Iris pigment epithelial cell (primary cell): ENCODE results near the gene RHBG.
"Not testable (repeated sequence)": the region's sequence is repeated elsewhere in the genome, so short reads cannot be mapped to it uniquely, and the experiment has no call there.

Experiments used
- DNase-seq: peaks from one replicate; pipeline ENCODE4 v3.0.0-alpha.2; 2011; ENCODE audit warnings: low read depth

The RHBG gene, protein sequence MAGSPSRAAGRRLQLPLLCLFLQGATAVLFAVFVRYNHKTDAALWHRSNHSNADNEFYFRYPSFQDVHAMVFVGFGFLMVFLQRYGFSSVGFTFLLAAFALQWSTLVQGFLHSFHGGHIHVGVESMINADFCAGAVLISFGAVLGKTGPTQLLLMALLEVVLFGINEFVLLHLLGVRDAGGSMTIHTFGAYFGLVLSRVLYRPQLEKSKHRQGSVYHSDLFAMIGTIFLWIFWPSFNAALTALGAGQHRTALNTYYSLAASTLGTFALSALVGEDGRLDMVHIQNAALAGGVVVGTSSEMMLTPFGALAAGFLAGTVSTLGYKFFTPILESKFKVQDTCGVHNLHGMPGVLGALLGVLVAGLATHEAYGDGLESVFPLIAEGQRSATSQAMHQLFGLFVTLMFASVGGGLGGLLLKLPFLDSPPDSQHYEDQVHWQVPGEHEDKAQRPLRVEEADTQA

DNA sequence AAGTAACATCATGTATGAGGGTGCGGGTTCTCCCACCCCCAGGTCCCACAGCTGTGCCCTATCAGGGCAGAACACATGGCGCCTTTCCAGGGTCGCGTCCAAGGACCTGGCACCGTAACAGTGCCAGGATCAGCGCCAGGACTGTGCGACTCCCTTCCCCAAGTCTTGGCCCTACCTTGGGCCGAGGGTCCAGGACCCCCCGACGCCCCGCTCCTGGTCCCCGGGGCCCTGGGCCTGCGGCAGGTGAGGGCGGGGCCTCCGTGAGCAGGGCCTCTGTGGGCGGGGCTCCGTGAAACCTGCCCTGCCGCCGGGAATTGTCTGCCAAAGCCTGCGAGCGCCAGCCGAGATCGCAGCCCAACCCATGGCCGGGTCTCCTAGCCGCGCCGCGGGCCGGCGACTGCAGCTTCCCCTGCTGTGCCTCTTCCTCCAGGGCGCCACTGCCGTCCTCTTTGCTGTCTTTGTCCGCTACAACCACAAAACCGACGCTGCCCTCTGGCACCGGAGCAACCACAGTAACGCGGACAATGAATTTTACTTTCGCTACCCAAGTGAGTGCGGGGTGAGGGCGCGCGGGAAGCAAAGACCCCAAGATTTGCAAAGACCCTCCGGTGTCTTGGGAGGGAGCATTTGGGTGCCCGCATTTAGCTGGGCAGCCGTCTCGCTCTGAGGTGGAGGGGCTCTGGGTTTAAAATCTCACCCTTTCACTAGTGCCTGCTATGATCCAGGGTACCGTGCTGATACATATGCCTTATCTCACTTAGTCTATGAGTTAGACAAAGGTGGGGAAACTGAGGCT is at the start of gene RHBG:
RHBG (plus strand) TSS at position 323 of the 796 bp plus-strand sequence; CDS start at position 362, 39 bp downstream.
- peak; percentile 10 for DNase-seq

DNA sequence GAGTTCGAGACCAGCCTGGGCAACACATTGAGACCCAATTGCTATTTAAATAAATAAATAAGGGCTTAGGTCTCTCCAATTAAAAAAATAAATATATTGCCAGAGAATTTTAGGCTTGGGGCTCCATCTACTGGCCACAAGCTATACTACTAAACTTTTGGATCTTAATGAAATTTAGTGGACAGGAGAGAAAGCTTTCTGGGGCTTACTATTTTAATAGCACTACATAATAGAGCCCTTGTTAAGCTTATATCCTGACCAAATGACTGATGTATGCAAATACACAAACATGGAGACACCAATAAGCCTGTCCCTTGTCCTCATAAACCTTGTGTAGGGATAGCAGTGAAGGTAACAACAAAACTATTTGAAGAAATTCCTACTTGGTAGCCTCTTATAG is 49.3 kb upstream of the RHBG start:
- DNase-seq: peak; percentile 27

DNA sequence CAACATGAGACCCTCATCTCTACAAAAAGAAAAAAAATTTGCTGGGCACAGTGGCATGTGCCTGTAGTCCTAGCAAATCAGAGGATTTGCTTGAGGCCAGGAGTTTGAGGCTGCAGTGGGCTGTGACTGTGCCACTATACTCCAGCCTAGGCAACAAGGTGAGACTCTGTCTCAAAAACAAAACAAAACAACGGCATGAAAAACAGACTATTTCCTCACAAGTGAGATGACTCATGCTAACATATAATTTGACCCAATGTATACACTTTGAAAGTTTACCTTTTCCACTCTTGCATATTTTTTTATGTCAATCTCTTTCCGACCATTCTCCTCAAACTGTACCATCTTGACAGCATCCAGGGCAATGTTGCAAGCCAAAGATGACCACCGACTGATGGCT is 48.5 kb upstream of the RHBG start:
- peak; percentile 38 for DNase-seq

DNA sequence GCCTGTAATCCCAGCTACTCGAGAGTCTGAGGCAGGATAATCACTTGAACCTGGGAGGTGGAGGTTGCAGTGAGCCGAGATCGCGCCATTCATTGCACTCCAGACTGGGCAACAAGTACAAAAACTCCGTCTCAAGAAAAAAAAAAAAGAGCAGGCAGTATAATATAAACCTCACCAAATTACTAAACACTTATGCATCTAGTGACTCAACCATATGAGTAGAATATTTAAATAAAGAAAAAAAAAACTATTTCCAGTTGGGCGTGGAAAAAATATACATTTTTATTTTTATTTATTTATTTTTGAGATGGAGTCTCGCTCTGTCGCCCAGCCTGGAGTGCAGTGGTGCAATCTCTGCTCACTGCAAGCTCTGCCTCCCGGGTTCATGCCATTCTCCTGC is 45.8 kb upstream of the RHBG start:
- DNase-seq: peak; percentile 64

DNA sequence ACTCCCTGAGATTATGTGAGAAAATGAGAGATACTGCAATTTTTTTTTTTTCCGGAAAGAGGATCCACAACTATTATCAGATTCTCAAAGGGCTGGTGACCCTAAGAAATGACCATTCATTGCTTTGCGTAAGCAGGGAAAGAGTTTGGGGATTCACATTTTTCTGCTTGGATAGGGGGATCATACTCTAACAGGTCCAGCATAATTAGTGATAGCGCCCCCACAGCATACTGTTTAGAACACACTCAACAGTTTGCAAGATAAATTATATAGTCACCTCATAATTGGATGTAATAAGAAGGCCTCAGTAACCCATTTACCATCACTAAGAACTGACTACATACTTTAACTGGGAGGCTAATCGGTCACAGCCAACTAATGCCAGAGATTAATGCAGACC is 32.8 kb upstream of the RHBG start:
- DNase-seq: no peak

DNA sequence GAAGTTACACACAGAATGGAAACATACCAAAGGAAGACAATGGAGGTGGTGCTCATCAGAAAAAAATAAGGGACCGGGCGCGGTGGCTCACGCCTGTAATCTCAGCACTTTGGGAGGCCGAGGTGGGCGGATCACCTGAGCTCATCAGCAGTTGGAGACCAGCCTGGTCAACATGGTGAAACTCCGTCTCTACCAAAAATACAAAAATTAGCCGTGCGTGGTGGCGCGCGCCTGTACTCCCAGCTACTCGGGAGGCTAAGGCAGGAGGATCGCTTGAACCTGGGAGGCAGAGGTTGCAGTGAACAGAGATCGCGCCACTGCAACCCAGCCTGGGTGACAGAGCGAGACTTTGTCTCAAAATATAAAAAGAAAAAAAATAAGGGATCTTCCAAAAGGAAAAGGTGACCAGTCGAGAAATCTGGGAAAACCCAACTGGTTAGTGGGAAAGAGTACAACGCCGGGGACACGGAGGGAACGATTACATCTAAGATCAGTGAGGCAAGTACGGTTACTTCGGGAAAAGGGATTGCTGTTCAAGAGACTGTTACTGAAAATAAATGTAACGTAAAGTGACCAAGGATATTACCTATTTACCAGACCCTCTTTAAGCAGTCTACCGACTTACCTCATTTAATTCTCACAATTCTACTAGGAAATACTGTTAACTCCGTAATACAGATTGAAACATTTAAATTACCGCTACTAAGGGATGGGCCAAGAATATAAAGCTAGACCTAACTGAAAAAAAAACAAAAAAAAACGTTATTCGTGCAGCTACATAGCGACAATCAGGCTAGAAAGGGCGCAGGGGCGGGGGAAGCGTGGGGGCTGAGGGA is 31.7 kb upstream of the RHBG start:
- no peak for DNase-seq

DNA sequence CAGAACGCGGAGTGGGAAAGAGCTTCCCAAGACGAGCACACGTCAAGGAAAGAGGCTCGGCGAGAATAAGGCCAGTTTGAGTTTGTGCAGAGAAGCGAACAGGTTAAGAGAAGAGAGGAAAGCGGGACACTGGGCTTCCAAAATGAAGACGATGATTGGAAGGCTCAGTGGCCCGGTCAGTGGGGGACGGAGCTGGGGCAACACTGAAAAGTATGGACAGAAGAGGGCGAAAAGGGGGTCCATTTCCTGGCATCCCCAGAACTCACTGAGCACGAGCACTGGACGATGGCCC is 31.2 kb upstream of the RHBG start:
- no peak for DNase-seq

DNA sequence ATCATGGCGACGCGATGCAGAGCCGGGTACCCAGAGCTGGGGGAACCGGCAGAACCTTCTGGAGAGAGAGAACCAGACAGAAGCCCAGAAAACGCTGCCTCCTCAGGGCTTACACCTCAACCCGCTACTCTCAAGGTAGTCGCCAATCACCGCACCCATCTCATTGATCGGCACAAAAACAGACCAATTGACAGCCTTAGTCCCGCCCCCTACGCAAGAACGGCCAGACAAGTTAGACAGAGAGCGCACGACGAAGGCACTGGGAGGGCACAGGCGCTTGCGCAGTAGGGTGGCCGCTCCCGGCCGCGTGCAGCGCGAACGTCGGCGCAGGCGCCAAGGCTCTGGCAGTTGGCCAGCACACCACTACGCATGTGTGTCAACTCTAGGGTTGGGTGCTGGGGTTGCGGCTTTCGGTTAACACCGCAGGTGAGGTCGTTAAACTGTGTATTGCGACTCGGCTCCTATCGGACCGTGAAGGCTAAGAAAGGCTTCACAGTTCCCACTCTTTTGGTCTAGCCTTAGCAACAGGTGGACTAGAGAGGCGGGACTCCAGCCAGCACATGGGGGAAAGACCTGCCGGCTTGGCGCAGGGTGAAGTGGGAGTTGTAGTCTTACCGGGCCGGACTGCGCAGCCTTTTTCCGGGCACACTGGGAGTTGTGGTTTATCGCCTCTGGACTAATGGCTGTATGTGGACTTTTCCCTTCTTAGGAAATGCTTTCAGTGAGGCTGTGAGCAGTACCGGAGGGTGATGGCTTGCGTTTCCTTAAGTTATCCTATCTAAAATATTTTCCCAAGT is 30.6 kb upstream of the RHBG start, which contains the start of the genes CCT3 and TSACC:
CCT3 (minus strand) TSS at position 113 of the 797 bp plus-strand sequence; CDS start at position 5, 108 bp downstream.
TSACC (plus strand) TSS at position 347 of the 797 bp plus-strand sequence. CDS start 1,232 bp downstream, outside the sequence.
- DNase-seq: peak; percentile 100

DNA sequence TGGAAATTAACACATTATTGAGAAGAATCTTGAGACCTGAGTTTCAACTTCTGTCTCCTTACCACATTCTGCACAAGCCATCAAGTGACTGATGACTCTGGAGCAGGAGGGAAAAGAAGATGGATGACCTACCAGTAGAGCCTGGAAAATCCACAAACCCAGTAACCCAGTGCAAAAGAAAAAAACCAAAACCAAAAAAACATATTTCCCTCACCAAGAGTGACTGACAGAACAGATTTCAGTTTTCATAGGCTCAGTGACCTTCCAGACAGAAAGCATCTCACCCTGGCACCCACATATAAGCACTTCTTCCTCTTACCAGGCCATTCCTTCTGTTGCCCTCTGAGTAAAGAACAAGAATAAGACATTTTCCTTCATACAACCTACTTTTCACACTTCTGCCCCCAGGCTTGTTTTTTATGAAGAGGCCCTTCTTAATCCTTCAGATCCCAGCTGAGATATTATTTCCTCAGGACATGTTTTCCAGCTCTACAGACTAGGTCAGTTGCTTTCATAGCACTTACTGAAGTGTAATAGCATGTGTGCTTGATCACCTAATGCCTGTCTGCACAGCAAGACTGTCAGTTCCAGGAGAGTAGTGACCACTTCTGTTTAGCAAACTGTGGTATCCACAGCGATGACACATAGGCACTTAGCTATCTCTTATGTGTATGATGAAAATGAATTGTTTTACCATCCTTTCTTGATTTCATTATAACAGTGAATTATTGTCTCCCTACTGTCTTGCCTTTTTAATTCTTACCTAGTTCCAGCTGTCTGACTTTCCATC is 26.6 kb upstream of the RHBG start:
- peak; percentile 31 for DNase-seq

DNA sequence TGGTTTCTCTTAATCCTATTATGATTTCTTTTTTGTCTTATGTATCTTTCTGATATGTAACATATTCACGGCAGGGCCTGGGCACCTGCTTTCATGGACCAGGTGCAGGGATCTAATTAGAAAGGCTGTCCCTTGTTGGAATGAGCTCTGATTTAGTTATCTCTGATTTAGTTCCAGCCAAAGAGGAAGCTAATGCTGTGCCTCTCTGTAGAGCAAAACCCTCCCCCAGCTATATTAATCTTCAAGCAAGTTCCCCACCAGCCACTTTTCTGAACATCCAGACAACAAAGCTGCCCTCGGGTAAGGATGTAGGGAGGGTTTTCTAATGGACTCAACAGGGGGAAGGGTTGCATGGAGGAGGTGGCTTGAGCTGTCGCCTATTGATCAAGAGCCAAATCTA is 24.6 kb upstream of the RHBG start:
- DNase-seq: no peak

DNA sequence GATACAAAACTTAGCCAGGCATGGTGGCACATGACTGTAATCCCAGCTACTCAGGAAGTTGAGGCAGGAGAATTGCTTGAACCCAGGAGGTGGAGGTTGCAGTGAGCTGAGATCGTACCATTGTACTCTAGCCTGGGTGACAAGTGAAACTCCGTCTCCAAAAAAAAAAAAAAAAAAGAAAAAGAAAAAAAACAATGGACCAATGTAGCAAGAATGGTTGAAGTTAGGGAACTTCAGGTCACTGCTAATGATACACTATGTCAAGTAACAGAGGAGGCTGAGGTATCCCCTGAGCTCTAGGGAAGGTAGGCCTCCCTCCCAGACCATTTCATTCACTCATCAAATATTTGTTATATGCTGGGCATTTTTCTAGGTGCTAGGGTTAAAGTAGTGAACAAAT is 23.0 kb upstream of the RHBG start:
- not testable (repeated sequence) for DNase-seq

DNA sequence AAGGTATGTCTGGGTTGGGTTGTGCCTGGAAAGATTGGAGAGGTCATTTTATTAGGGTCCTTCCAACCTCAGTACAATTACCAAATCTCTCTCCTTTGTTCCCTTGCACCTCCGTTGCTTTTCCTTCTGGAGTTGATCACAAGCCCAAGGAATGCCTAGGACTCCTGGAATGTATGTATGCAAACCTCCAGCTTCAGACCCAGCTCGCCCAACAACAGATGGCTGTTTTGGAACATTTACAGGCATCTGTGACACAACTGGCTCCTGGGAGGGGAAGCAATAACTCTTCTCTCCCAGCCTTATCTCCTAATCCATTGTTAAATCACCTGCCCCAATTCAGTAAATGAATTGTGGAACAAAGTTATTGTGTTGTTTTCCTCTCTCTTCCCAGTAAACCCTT is 22.4 kb upstream of the RHBG start:
- no peak for DNase-seq

DNA sequence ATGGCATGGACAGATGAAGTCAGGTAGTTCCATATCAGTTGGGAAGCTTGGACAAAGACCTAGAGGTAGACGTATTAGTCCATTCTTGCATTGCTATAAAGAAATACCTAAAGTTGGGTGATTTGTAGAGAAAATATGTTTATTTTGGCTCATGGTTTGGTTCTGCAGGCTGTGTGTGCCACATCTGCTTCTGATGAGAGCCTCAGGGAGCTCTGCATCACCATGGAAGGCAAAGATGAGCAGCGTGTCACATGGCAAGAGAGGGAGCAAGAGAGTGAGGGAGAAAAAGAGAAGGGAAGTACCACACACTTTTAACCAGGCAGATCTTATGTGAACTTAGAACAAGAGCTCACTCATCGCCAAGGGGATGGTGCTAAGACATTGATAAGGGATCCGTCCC is 21.7 kb upstream of the RHBG start:
- DNase-seq: peak; percentile 48

DNA sequence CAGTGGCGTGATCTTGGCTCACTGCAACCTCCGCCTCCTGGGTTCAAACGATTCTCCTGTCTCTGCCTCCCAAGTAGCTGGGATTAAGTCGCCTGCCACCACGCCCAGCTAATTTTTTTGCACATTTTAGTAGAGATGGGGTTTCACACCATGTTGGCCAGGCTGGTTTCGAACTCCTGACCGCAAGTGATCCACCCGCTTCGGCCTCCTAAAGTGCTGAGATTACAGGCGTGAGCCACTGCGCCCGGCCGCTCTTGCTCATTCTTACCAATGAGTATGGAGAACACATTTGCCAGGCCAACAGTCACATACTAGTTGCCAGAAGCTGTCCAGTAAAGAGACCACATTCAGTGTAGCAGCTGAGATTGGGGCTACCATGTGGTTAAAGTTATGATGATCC is 16.5 kb upstream of the RHBG start:
- DNase-seq: not testable (repeated sequence)

DNA sequence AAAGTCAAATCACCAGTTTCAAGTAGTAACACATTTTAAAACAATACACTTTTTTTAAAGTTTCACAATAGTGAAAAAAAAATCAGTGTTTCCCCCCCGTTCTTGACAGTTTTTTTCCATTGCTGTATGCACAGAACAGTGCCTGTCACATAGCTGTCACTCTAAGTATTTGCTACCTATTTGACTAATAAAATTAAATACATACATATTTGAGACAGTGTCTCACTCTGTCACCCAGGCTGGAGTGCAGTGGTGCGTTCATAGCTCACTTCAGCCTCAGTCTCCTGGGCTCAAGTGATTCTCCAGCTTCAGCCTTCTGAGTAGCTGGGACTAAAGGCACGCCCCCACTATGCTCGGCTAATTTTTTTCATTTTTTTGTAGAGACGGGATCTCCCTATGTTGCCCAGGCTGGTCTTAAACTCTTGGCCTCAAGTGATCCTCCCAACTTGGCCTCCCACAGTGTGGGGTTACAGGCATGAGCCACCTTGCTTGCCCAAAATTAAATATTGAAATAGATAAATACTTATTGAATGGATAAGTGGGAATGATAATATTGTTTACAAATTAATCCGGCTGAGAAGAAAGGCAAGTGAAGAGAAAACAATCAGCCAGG is 12.6 kb upstream of the RHBG start:
- no peak for DNase-seq

DNA sequence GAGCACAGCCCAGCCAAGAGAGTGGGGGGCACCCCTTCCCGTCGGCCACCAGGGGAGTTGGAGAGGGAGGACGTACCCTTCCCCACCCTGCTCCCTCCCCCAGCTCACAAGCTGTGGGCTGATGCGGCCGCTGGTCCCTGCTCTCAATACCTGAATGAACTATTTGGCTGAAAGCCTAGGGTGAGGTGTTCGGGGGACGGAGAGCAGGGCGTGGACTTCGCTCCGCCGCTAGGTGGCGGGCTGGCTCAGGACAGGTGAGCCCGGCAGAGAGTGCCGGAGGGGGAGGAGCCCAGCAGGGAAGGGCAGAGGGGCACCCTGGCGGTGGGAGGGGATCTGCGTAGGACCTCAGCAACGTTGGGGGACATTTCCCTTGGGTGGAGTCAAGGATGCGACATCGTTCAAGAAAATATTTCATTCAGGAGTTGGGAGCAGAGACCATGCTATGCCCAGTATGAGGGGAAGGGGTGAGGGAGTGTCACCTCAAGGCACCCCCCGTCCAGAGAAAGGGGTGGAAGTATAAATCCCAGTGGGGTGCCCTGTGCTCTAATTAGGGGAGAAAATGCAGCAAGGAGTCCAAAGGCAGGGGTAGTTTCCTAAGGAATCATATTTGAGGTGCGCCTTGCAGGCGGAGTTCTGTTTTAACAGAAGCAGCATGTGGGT is 12.0 kb upstream of the RHBG start:
- DNase-seq: no peak

DNA sequence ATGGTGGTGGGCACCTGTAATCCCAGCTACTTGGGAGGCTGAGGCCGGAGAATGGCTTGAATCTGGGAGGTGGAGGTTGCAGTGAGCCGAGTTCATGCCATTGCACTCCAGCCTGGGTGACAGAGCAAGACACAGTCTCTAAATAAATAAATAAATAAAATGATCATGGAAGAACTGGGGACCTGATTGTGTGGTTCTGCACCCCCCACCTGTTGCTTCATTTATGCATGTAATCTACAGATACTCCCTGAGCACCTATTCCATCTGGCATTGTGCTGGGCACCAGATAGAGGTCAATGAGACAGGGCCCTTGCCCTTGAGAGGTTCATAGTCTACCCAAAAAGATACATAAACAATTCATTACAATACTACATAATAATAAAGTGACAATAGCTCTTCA is 11.0 kb upstream of the RHBG start:
- DNase-seq: no peak

DNA sequence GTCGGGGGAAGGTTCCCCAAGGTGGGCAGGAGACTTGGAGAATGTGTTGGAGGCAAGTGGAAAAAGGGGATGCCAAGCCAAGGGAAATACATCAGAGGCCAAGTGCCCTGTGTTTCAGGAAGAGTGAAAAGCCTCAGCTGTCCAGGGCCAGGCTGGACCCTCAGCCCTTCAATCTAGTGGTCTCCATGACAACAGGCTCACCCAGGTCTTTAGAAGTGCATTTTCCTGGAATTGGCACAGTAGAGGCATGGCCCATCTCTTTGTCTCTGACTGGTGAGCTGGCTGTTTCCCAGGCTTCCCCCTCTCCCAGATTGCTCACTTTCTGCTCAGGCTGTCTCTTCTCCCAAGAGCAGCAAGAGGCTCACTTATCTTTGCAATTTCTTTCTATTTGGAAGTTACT is 10.4 kb upstream of the RHBG start:
- DNase-seq: no peak

DNA sequence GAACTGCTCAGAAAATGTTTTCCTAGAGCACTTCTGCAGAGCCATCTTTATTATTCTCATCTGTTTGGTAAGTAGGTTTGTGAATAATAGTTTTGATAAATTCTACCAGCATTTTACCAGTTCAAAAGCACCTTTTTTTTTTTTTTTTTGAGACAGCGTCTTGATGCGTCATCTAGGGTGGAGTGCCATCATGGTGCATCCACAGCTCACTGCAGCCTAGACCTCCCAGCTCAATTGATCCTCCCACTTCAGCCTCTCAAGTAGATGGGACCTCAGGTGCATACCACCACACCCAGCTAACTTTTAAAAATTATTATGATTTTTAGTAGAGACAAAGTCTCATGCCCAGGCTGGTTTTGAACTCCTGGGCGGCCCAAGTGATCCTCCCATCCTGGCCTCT is 9.8 kb upstream of the RHBG start:
- no peak for DNase-seq

DNA sequence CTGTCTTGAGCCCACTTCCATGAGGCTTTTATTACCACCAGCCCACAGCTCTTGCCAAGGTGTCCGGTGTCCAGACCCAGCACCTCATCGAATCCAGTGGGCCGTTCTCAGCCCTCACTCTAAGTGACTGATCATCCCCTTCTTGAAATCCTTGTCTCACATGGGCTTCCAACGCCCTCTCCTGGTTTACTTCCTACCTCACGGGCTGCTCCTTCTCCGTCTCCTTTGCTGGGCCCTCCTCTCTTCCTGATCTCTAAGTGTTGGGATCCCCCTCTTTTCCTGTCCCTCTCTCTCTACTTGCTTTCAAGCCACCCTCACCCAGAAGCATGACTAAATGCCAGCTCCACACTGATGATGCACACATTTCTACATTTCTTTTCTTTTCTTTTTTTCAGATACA is 9.0 kb upstream of the RHBG start:
- DNase-seq: peak; percentile 36
